ENCODE results near the gene ATP5F1D.
A peak's percentile ranks its signal among the peaks of the same experiment; 100 is the strongest.

The ATP5F1D gene

GRCh38 chr19:1256646-1257474, 15.3 kb downstream of the ATP5F1D start:
- no peak for FAIRE-seq

GRCh38 chr19:1257475-1258162, 16.1 kb downstream of the ATP5F1D start:
- DNase-seq (ENCODE audit: extremely low spot score, insufficient read length, low read depth) (no peak), FAIRE-seq (no peak)

More at GRCh38 chr19:1256646-1257474, 15.3 kb downstream of the ATP5F1D start:
- no peak for DNase-seq (ENCODE audit: extremely low spot score, insufficient read length, low read depth)

- DNase-seq (ENCODE audit: extremely low spot score, insufficient read length, low read depth) (no peak), FAIRE-seq (no peak)
Measured at GRCh38 chr19:1258163-1258492, 16.6 kb downstream of the ATP5F1D start.

GRCh38 chr19:1258707-1259205, 17.2 kb downstream of the ATP5F1D start:
- FAIRE-seq (no peak), DNase-seq (ENCODE audit: extremely low spot score, insufficient read length, low read depth) (no peak)

GRCh38 chr19:1259206-1259875, 17.8 kb downstream of the ATP5F1D start:
- no peak for DNase-seq (ENCODE audit: extremely low spot score, insufficient read length, low read depth)
- peak; percentile 93 for FAIRE-seq

- FAIRE-seq (peak; percentile 75), DNase-seq (ENCODE audit: extremely low spot score, insufficient read length, low read depth) (no peak)
Measured at GRCh38 chr19:1259876-1260748, 18.6 kb downstream of the ATP5F1D start.

GRCh38 chr19:1260749-1261537, 19.4 kb downstream of the ATP5F1D start:
- FAIRE-seq = peak; percentile 94
- peak; percentile 87 for DNase-seq (ENCODE audit: extremely low spot score, insufficient read length, low read depth)

GRCh38 chr19:1261538-1261797, 19.9 kb downstream of the ATP5F1D start:
- DNase-seq (ENCODE audit: extremely low spot score, insufficient read length, low read depth) (no peak), FAIRE-seq (no peak)

GRCh38 chr19:1261798-1262622, 20.5 kb downstream of the ATP5F1D start:
- FAIRE-seq = no peak
- DNase-seq (ENCODE audit: extremely low spot score, insufficient read length, low read depth) = no peak

GRCh38 chr19:1262623-1263123, 21.1 kb downstream of the ATP5F1D start:
- no peak for DNase-seq (ENCODE audit: extremely low spot score, insufficient read length, low read depth)
- FAIRE-seq = no peak

GRCh38 chr19:1263188-1263587, 21.6 kb downstream of the ATP5F1D start:
- no peak for DNase-seq (ENCODE audit: extremely low spot score, insufficient read length, low read depth)
- FAIRE-seq = peak; percentile 84

GRCh38 chr19:1264801-1265614, 23.5 kb downstream of the ATP5F1D start:
- peak; percentile 81 for FAIRE-seq

GRCh38 chr19:1265615-1266128, 24.1 kb downstream of the ATP5F1D start:
- no peak for DNase-seq (ENCODE audit: extremely low spot score, insufficient read length, low read depth)
- FAIRE-seq = no peak

More at GRCh38 chr19:1264801-1265614, 23.5 kb downstream of the ATP5F1D start:
- DNase-seq (ENCODE audit: extremely low spot score, insufficient read length, low read depth) = no peak

GRCh38 chr19:1266129-1266915, 24.8 kb downstream of the ATP5F1D start:
- DNase-seq (ENCODE audit: extremely low spot score, insufficient read length, low read depth) = peak; percentile 73
- peak; percentile 88 for FAIRE-seq

- FAIRE-seq = peak; percentile 5
- no peak for DNase-seq (ENCODE audit: extremely low spot score, insufficient read length, low read depth)
Measured at GRCh38 chr19:1266916-1267476, 25.4 kb downstream of the ATP5F1D start.

All from GM18507 (cell line).